Effector memory CD4-positive, alpha-beta T cell (primary cell): ENCODE results near the gene GXYLT1.

ENCODE experiments used
- DNase-seq, 3 donors: peaks; one replicate each; pipeline ENCODE4 v3.0.0-alpha.2; 2020
- H3K27ac ChIP-seq: 2 replicates; pipeline ENCODE4 v1.7.0; 2013; ENCODE audit warnings: mild to moderate bottlenecking, low read length, moderate library complexity; ENCODE audit not compliant: insufficient read depth, poor library complexity, severe bottlenecking
- H3K27me3 ChIP-seq: replicated peaks from 2 replicates; pipeline ENCODE4 v1.7.0; 2013; ENCODE audit warnings: mild to moderate bottlenecking, low read length; ENCODE audit not compliant: insufficient read depth, control insufficient read depth, poor library complexity, severe bottlenecking
- H3K36me3 ChIP-seq: 2 replicates; pipeline ENCODE4 v1.7.0; 2013; ENCODE audit warnings: mild to moderate bottlenecking, low read length, moderate library complexity; ENCODE audit not compliant: control insufficient read depth, insufficient read depth
- H3K4me1 ChIP-seq: 2 replicates; pipeline ENCODE4 v1.7.0; 2013; ENCODE audit warnings: low read length, mild to moderate bottlenecking; ENCODE audit not compliant: control insufficient read depth, insufficient read depth, poor library complexity, severe bottlenecking
- H3K4me3 ChIP-seq: 2 replicates; pipeline ENCODE4 v1.7.0; 2013; ENCODE audit warnings: low read length, low read depth, mild to moderate bottlenecking; ENCODE audit not compliant: insufficient read depth, poor library complexity, severe bottlenecking
- H3K9me3 ChIP-seq: 2 replicates; pipeline ENCODE4 v1.7.0; 2013; ENCODE audit warnings: mild to moderate bottlenecking, low read length, moderate library complexity; ENCODE audit not compliant: control insufficient read depth

GXYLT1 gene

GRCh38 chr12:42174978-42175377, 30.3 kb upstream of the GXYLT1 start:
- no peak overlapping the region for H3K4me3 ChIP-seq
- peaks cover 2% of the 10 kb centered on the region for H3K36me3 ChIP-seq
- no peaks in the 10 kb centered on the region for H3K9me3 ChIP-seq
- no peaks in the 10 kb centered on the region for H3K4me1 ChIP-seq
- DNase-seq = no peak
- H3K27ac ChIP-seq = no peak overlapping the region
- no peaks in the 10 kb centered on the region for H3K27me3 ChIP-seq

DNA sequence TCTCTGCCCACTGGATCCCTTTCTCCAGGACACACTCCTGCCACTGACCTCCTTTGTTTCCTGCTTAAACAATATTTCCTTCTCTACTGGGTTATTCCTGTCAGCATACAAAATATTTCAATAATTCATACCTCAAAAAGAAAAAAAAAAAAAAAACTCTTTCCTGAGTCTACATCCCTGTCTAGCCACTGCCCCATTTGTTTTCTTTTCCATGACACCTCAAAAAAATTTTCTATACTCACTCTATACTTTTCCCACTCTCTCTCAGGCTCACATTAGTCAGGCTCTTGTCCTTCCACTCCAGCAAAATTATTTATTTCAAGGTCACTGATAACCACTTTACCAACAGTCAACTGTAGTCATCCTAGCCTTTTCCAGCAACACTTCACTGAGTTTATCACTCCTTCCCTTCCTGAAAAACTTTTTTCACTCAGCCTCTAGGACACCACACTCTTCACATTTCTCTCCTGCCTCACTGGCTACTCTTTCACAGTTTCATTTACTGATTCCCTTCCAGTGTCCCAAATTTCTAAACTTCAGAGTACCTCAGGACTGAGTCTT, 29.4 kb upstream of the GXYLT1 start:
- no peak overlapping the region for H3K27ac ChIP-seq
- no peaks in the 10 kb centered on the region for H3K9me3 ChIP-seq
- DNase-seq = no peak
- H3K36me3 ChIP-seq = peaks cover 2% of the 10 kb centered on the region
- no peaks in the 10 kb centered on the region for H3K27me3 ChIP-seq
- no peak overlapping the region for H3K4me3 ChIP-seq
- H3K4me1 ChIP-seq = no peaks in the 10 kb centered on the region

GRCh38 chr12:42172441-42173210, 28.0 kb upstream of the GXYLT1 start:
- H3K36me3 ChIP-seq = peaks cover 2% of the 10 kb centered on the region
- no peaks in the 10 kb centered on the region for H3K4me1 ChIP-seq
- no peak for DNase-seq
- no peak overlapping the region for H3K27ac ChIP-seq
- no peaks in the 10 kb centered on the region for H3K27me3 ChIP-seq
- no peaks in the 10 kb centered on the region for H3K9me3 ChIP-seq
- no peak overlapping the region for H3K4me3 ChIP-seq

- H3K4me3 ChIP-seq = no peak overlapping the region
- H3K4me1 ChIP-seq = no peaks in the 10 kb centered on the region
- no peaks in the 10 kb centered on the region for H3K36me3 ChIP-seq
- no peak for DNase-seq
- no peaks in the 10 kb centered on the region for H3K9me3 ChIP-seq
- no peaks in the 10 kb centered on the region for H3K27me3 ChIP-seq
- no peak overlapping the region for H3K27ac ChIP-seq
These were observed 23.0 kb upstream of the GXYLT1 start for GRCh38 chr12:42167711-42168110.

GRCh38 chr12:42166501-42166900, 21.8 kb upstream of the GXYLT1 start:
- H3K27ac ChIP-seq = no peak overlapping the region
- DNase-seq = no peak

GRCh38 chr12:42163913-42164312, 19.2 kb upstream of the GXYLT1 start:
- no peak overlapping the region for H3K27ac ChIP-seq

More at GRCh38 chr12:42166501-42166900, 21.8 kb upstream of the GXYLT1 start:
- Histone ChIP-seq H3K27me3 (no peaks in the 10 kb centered on the region), H3K9me3 (no peaks in the 10 kb centered on the region), H3K36me3 (no peaks in the 10 kb centered on the region), H3K4me1 (no peaks in the 10 kb centered on the region), H3K4me3 (no peak overlapping the region)

DNA sequence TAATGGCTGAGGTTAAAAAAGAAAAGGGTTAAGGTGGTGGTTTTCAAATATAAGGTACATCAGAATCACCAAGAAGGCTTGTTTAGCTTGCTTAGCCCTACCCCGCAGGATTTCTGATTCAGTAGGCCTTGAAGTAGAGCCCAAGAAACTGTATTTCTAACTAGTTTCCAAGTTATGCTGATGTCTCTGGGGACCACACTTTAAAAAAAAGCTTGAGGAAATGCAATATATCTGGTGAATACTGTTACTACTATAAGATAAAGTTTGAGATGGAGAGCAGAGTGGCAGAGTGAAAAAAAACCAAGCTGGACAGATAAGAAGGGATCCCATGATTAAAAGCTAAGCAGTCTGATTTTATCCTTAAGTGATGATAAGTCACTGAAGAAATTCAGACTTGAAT, 18.3 kb upstream of the GXYLT1 start:
- H3K9me3 ChIP-seq = no peaks in the 10 kb centered on the region
- DNase-seq = no peak
- no peak overlapping the region for H3K27ac ChIP-seq
- no peaks in the 10 kb centered on the region for H3K27me3 ChIP-seq
- no peak overlapping the region for H3K4me3 ChIP-seq
- H3K36me3 ChIP-seq = peaks cover 4% of the 10 kb centered on the region
- no peaks in the 10 kb centered on the region for H3K4me1 ChIP-seq

More at GRCh38 chr12:42163913-42164312, 19.2 kb upstream of the GXYLT1 start:
- Histone ChIP-seq H3K9me3 (no peaks in the 10 kb centered on the region), H3K4me1 (no peaks in the 10 kb centered on the region), H3K4me3 (no peak overlapping the region), H3K27me3 (no peaks in the 10 kb centered on the region), H3K36me3 (peaks cover 4% of the 10 kb centered on the region)
- no peak for DNase-seq

GRCh38 chr12:42162193-42162592, 17.5 kb upstream of the GXYLT1 start:
- no peak overlapping the region for H3K4me3 ChIP-seq
- H3K27me3 ChIP-seq = no peaks in the 10 kb centered on the region
- no peak overlapping the region for H3K27ac ChIP-seq
- peaks cover 4% of the 10 kb centered on the region for H3K36me3 ChIP-seq
- no peaks in the 10 kb centered on the region for H3K4me1 ChIP-seq
- DNase-seq = no peak
- no peaks in the 10 kb centered on the region for H3K9me3 ChIP-seq

- no peaks in the 10 kb centered on the region for H3K9me3 ChIP-seq
- H3K4me3 ChIP-seq = no peak overlapping the region
- no peaks in the 10 kb centered on the region for H3K27me3 ChIP-seq
- no peaks in the 10 kb centered on the region for H3K4me1 ChIP-seq
- no peak overlapping the region for H3K27ac ChIP-seq
- no peak for DNase-seq
- H3K36me3 ChIP-seq = peaks cover 4% of the 10 kb centered on the region
These were observed 16.9 kb upstream of the GXYLT1 start for GRCh38 chr12:42161529-42161928.

- H3K27me3 ChIP-seq = no peaks in the 10 kb centered on the region
- DNase-seq = no peak
- H3K9me3 ChIP-seq = no peaks in the 10 kb centered on the region
- H3K27ac ChIP-seq = no peak overlapping the region
- H3K36me3 ChIP-seq = peaks cover 4% of the 10 kb centered on the region
- no peak overlapping the region for H3K4me3 ChIP-seq
- H3K4me1 ChIP-seq = no peaks in the 10 kb centered on the region
These were observed 11.6 kb upstream of the GXYLT1 start for GRCh38 chr12:42156232-42156631.
